Lower leg skin (tissue), 3 donors: ENCODE results near the gene PRICKLE2.

Source experiments
- POLR2A ChIP-seq, 2 donors: fragments of 450-650 bp; IDR thresholded peaks; one replicate each; pipeline ENCODE4 v1.6.1; 2016 to 2017; ENCODE audit warnings: antibody characterized with exemption in 2 of 2, mild to moderate bottlenecking in 1 of 2, moderate library complexity in 1 of 2
- TF ChIP-seq, protein P1 (sequence below), 3 donors: fragments of 450-650 bp; IDR thresholded peaks; one replicate each; pipeline ENCODE4 v1.5.1; 2016; ENCODE audit warnings: antibody characterized with exemption in 3 of 3, mild to moderate bottlenecking in 3 of 3, moderate library complexity in 2 of 3

DNA sequence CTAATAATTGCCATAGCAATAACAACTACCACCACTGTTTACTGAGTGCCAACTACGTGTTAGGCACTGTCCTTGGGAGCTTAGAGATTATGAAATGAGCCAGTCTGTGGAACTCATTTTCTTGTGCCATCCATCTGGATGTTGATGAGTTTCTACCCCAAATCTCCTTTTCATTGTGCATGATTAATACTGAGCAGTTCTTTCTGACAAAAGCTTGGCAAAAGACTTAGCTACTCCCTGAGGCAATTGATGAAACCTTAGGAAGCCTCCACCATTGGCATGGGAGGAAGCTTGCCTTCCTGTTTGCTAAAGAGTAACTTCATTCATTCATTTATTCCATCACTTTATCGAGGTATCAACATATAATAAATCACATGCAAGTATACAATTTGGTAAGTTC lies 39.8 kb downstream of the PRICKLE2 start:
- TF ChIP-seq, protein P1, sequence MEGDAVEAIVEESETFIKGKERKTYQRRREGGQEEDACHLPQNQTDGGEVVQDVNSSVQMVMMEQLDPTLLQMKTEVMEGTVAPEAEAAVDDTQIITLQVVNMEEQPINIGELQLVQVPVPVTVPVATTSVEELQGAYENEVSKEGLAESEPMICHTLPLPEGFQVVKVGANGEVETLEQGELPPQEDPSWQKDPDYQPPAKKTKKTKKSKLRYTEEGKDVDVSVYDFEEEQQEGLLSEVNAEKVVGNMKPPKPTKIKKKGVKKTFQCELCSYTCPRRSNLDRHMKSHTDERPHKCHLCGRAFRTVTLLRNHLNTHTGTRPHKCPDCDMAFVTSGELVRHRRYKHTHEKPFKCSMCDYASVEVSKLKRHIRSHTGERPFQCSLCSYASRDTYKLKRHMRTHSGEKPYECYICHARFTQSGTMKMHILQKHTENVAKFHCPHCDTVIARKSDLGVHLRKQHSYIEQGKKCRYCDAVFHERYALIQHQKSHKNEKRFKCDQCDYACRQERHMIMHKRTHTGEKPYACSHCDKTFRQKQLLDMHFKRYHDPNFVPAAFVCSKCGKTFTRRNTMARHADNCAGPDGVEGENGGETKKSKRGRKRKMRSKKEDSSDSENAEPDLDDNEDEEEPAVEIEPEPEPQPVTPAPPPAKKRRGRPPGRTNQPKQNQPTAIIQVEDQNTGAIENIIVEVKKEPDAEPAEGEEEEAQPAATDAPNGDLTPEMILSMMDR (IDR thresholded peaks at IDR 0.05) = no peak
- TF ChIP-seq POLR2A (IDR thresholded peaks at IDR 0.05) = no peak
